Common myeloid progenitor, CD34-positive (primary cell): ENCODE data around the gene DSC1.
A peak's percentile ranks its signal among the peaks of the same experiment; 100 is the strongest.

ENCODE experiments used
- CTCF ChIA-PET: fragments of 350-600 bp; sonication (Branson Sonifier 250); formaldehyde crosslinking; loops from one replicate; lab custom pipeline; 2021; ENCODE audit warnings: antibody characterized with exemption; lab: Charles Lee
- POLR2A ChIA-PET: fragments of 350-600 bp; sonication (Branson Sonifier 250); formaldehyde crosslinking; loops from one replicate; lab custom pipeline; 2021; ENCODE audit warnings: antibody characterized with exemption; lab: Charles Lee
- DNase-seq, 3 donors: peaks; one replicate each; pipeline versions ENCODE4 v3.0.0 to v3.0.0-alpha.2; 2013
- H3K27ac ChIP-seq, 2 experiments: 1 replicate in 1 of 2; 2 replicates in 1 of 2; pipeline ENCODE4 v1.7.0; 2013; ENCODE audit warnings: inconsistent platforms in 2 of 2, low read length in 2 of 2, mild to moderate bottlenecking in 2 of 2, low read depth in 1 of 2, moderate library complexity in 1 of 2; ENCODE audit not compliant: severe bottlenecking in 2 of 2, insufficient read depth in 1 of 2, poor library complexity in 1 of 2
- H3K27me3 ChIP-seq, 5 experiments: replicated peaks in 2 of 5; 1 replicate in 3 of 5; 2 replicates in 2 of 5; pipeline versions ENCODE4 v1.6.1 to v1.7.0; 2013; ENCODE audit warnings: low read length in 4 of 5, mild to moderate bottlenecking in 2 of 5, moderate library complexity in 2 of 5, inconsistent platforms in 1 of 5; ENCODE audit not compliant: insufficient read depth in 5 of 5, control insufficient read depth in 4 of 5
- H3K36me3 ChIP-seq, 4 experiments: 1 replicate in 2 of 4; 2 replicates in 2 of 4; pipeline versions ENCODE4 v1.6.1 to v1.7.0; 2013; ENCODE audit warnings: low read length in 3 of 4, control low read depth in 1 of 4, mild to moderate bottlenecking in 1 of 4; ENCODE audit not compliant: control insufficient read depth in 4 of 4, insufficient read depth in 4 of 4
- H3K4me1 ChIP-seq, 4 experiments: 1 replicate in 3 of 4; 2 replicates in 1 of 4; pipeline versions ENCODE4 v1.6.1 to v1.7.1; 2013; ENCODE audit warnings: low read length in 3 of 4, mild to moderate bottlenecking in 3 of 4, control low read depth in 1 of 4, inconsistent platforms in 1 of 4, moderate library complexity in 1 of 4; ENCODE audit not compliant: control insufficient read depth in 4 of 4, insufficient read depth in 4 of 4; ENCODE audit errors: control extremely low read depth in 1 of 4
- H3K4me3 ChIP-seq, 7 experiments: 1 replicate in 4 of 7; 2 replicates in 3 of 7; pipeline versions ENCODE4 v1.5.1 to v1.7.0; 2013; ENCODE audit warnings: mild to moderate bottlenecking in 7 of 7, low read length in 6 of 7, moderate library complexity in 6 of 7, inconsistent platforms in 2 of 7, low read depth in 2 of 7, control low read depth in 1 of 7; ENCODE audit not compliant: insufficient read depth in 4 of 7, control insufficient read depth in 1 of 7; ENCODE audit errors: extremely low read depth in 1 of 7
- H3K9me3 ChIP-seq, 5 experiments: 1 replicate in 4 of 5; 2 replicates in 1 of 5; pipeline versions ENCODE4 v1.6.1 to v1.7.1; 2013; ENCODE audit warnings: low read length in 4 of 5, mild to moderate bottlenecking in 2 of 5, inconsistent platforms in 1 of 5, low read depth in 1 of 5, moderate library complexity in 1 of 5; ENCODE audit not compliant: control insufficient read depth in 4 of 5, insufficient read depth in 2 of 5; ENCODE audit errors: control extremely low read depth in 1 of 5
- WGBS: methylation state at CpG from one replicate; pipeline ENCODE4 v1.1.5; 2013; ENCODE audit not compliant: insufficient coverage; 5-methylcytosine and 5-hydroxymethylcytosine counted together

Gene DSC1

GRCh38 chr18:31204833-31205232 is 42.2 kb upstream of the DSC1 start:
- no peaks in the 10 kb centered on the region for H3K27me3 ChIP-seq
- POLR2A ChIA-PET: no interaction called here
- H3K4me3 ChIP-seq: no peak overlapping the region
- CTCF ChIA-PET: no interaction called here
- no peaks in the 10 kb centered on the region for H3K9me3 ChIP-seq
- no peaks in the 10 kb centered on the region for H3K36me3 ChIP-seq
- H3K27ac ChIP-seq: no peak overlapping the region
- no peak for DNase-seq
- WGBS: 95% methylated on average over 4 of the region's 4 CpGs
- peaks cover 2 to 20% (median 6%) of the 10 kb centered on the region in 4 experiments for H3K4me1 ChIP-seq

DNA sequence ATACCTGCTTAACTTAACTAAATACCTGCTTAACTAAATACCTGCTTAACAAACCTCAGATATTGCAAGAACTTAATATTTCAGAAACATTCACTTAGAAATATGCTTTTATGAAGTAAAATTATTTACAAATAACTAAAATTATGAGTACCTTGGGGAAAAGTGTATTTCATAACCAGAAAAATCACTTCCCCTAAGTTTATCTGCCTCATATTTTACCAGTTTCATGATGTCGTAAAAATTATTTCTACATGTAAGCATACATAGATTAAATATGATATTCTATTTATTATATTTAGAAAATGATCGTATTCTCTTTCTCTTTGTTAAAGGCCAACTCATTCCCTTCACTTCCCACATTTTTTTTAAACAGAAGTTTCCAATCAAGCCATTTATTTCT is 41.5 kb upstream of the DSC1 start:
- WGBS: no CpG with 5 or more reads among the region's 2 CpGs
- H3K27me3 ChIP-seq: no peaks in the 10 kb centered on the region
- no peak for DNase-seq
- H3K27ac ChIP-seq: no peak overlapping the region
- no peaks in the 10 kb centered on the region for H3K36me3 ChIP-seq
- no peaks in the 10 kb centered on the region for H3K9me3 ChIP-seq
- CTCF ChIA-PET: no interaction called here
- peaks cover 2 to 20% (median 6%) of the 10 kb centered on the region in 4 experiments for H3K4me1 ChIP-seq
- POLR2A ChIA-PET: no interaction called here
- H3K4me3 ChIP-seq: no peak overlapping the region

DNA sequence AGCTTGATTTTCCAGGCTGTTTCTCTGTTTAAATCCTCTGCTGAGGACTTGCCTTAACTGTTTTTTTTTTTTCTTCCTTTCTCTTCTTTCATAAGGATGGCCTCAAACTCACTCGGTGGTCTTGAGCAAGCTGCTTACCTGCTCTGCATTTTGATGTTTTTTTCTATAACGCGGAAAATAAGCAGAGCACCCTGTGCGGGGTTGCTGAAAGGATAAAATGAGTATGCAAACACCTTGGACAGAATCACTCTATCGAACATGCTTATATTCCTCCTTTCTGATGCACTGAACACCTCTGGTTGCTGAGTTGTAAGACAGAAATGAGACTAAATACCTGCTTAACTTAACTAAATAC is 41.1 kb upstream of the DSC1 start:
- H3K4me1 ChIP-seq: peaks cover 2 to 20% (median 6%) of the 10 kb centered on the region in 4 experiments
- no peaks in the 10 kb centered on the region for H3K27me3 ChIP-seq
- POLR2A ChIA-PET: interaction anchor here (0.6 kb wide), 1 partner anchor 32 kb away, joined by 3 read pairs; no protein-coding TSS in a partner anchor
- no peaks in the 10 kb centered on the region for H3K9me3 ChIP-seq
- CTCF ChIA-PET: no interaction called here
- H3K36me3 ChIP-seq: no peaks in the 10 kb centered on the region
- whole genome bisulfite sequencing: 94% methylated on average over 3 of the region's 5 CpGs
- DNase-seq: no peak
- H3K4me3 ChIP-seq: peak overlapping the region in 2 of 7 experiments; percentile 41 to 45
- H3K27ac ChIP-seq: no peak overlapping the region

- Histone ChIP-seq H3K4me1 (peaks cover 2 to 20% (median 6%) of the 10 kb centered on the region in 4 experiments), H3K36me3 (no peaks in the 10 kb centered on the region), H3K27ac (no peak overlapping the region), H3K9me3 (no peaks in the 10 kb centered on the region), H3K4me3 (peak overlapping the region in 3 of 7 experiments; percentile 19 to 45 (median 41)), H3K27me3 (no peaks in the 10 kb centered on the region)
- CTCF ChIA-PET: no interaction called here
- WGBS: 46% methylated on average over 9 of the region's 9 CpGs
- peak; percentile 6 to 65 (median 48) for DNase-seq
- POLR2A ChIA-PET: interaction anchor here (0.6 kb wide), 1 partner anchor 33 kb away, joined by 3 read pairs; no protein-coding TSS in a partner anchor
Measured at GRCh38 chr18:31203096-31203793, 40.6 kb upstream of the DSC1 start.

DNA sequence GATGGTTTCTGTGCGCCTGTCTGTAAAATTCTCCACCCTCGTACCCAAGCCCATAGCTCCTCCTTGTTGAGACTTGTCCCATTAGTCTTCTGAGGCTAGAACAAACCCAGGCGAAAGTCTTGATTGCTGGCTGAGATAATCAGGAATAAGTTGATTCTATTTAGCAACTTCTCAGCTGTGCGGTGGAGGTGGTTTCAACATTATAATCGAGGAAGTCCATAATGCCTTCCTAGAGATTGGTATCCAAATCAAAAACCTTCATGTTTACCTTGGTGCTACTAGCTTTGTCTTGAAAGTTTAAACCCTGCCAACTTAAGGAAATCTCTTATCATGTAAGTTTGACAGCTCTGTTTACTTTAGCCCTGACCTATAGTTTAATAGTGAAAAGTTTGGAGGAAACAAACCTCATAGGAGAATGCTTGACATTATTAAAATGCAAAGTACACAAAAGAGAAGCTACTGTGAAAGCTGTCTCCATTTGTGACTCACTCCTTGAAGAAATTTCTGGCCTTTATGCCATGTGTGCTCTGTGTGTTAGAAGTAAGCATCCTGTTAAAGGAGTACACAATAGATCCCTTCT is 36.6 kb upstream of the DSC1 start:
- peaks cover 0 to 10% (median 6%) of the 10 kb centered on the region in 4 experiments for H3K4me1 ChIP-seq
- 95% methylated on average over 5 of the region's 5 CpGs for WGBS
- H3K4me3 ChIP-seq: no peak overlapping the region
- no peaks in the 10 kb centered on the region for H3K9me3 ChIP-seq
- CTCF ChIA-PET: no interaction called here
- no peaks in the 10 kb centered on the region for H3K36me3 ChIP-seq
- POLR2A ChIA-PET: no interaction called here
- DNase-seq: no peak
- H3K27ac ChIP-seq: no peak overlapping the region
- no peaks in the 10 kb centered on the region for H3K27me3 ChIP-seq

DNA sequence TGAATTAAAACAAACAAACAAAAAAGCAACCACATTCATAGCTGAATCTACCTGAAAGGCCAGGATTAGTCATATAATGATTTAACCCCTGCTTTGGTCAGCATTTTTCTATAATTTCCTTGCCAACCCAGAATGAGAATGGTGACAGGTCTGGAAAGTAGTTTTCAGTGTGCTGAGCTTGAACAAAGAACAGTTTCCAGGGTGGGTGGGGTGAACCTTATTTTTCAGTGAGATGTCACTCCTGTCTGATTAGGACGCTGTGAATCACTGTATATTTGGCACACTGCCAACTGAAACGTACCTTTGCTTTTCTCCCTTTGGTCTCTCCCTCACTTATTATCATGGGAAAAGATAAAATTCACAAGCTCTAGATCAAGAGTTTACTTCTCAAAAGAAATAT is 35.0 kb upstream of the DSC1 start:
- no peaks in the 10 kb centered on the region for H3K4me1 ChIP-seq
- H3K27me3 ChIP-seq: no peaks in the 10 kb centered on the region
- POLR2A ChIA-PET: no interaction called here
- CTCF ChIA-PET: no interaction called here
- H3K9me3 ChIP-seq: no peaks in the 10 kb centered on the region
- no peaks in the 10 kb centered on the region for H3K36me3 ChIP-seq
- no peak overlapping the region for H3K4me3 ChIP-seq
- 83% methylated on average over 2 of the region's 2 CpGs for WGBS
- H3K27ac ChIP-seq: no peak overlapping the region
- DNase-seq: no peak

DNA sequence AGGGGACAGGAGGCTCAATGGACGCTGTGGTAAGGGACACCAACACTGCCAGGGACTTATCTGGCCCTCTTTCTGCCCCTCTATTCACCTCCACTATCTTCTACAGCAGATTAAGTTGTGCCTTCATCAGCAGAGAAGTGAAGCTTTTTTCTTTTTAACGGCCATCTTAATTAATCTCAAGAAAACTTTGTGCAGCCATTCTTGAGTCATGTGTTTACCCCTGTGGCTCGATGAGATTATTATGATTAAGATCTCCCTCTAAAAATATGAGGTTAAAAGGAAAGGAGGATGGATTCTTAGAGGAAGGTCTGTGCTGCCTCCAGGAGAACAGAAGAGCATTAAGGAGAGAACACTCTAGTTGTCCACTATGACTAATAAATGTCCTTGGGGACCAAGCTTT is 32.4 kb upstream of the DSC1 start:
- 100% methylated on average over 2 of the region's 3 CpGs for WGBS
- ChIA-PET POLR2A (no interaction called here), CTCF (no interaction called here)
- no peaks in the 10 kb centered on the region for H3K36me3 ChIP-seq
- no peaks in the 10 kb centered on the region for H3K9me3 ChIP-seq
- H3K4me3 ChIP-seq: no peak overlapping the region
- DNase-seq: no peak
- no peaks in the 10 kb centered on the region for H3K27me3 ChIP-seq
- H3K4me1 ChIP-seq: no peaks in the 10 kb centered on the region
- H3K27ac ChIP-seq: no peak overlapping the region
